ENCODE data around the gene COL16A1. TPM values are rescaled to one million over a fixed set of nuclear protein-coding genes. Genes with fewer than 3 reads are reported as not detected.

Gene COL16A1
- total RNA-seq, 1 donor: 86.4 TPM

DNA sequence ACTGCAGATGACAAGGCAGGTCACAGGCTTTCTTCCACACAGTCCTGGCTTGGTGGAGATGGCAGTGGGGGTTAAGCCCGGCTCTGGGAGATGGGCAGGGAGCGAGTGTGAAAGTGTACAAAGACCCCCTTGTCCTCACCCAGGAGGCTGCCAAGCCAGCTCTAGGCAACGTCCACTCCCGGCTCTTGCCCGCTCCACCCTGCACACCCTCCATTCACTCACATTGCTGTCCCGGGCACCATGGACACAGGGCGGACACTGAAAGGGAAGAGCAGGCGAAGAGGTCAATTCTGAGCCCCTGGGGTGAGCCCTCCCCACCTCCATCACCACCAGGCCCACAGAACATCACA lies 8.9 kb downstream of the COL16A1 start:
- DNase-seq (ENCODE audit: low read depth): no peak
- H3K4me3 ChIP-seq (ENCODE audit: low read depth, low read length): no peak overlapping the region
- TF ChIP-seq, protein P1, sequence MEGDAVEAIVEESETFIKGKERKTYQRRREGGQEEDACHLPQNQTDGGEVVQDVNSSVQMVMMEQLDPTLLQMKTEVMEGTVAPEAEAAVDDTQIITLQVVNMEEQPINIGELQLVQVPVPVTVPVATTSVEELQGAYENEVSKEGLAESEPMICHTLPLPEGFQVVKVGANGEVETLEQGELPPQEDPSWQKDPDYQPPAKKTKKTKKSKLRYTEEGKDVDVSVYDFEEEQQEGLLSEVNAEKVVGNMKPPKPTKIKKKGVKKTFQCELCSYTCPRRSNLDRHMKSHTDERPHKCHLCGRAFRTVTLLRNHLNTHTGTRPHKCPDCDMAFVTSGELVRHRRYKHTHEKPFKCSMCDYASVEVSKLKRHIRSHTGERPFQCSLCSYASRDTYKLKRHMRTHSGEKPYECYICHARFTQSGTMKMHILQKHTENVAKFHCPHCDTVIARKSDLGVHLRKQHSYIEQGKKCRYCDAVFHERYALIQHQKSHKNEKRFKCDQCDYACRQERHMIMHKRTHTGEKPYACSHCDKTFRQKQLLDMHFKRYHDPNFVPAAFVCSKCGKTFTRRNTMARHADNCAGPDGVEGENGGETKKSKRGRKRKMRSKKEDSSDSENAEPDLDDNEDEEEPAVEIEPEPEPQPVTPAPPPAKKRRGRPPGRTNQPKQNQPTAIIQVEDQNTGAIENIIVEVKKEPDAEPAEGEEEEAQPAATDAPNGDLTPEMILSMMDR (IDR thresholded peaks at IDR 0.05; ENCODE audit: insufficient read depth, low read depth, low read length): no peak

DNA sequence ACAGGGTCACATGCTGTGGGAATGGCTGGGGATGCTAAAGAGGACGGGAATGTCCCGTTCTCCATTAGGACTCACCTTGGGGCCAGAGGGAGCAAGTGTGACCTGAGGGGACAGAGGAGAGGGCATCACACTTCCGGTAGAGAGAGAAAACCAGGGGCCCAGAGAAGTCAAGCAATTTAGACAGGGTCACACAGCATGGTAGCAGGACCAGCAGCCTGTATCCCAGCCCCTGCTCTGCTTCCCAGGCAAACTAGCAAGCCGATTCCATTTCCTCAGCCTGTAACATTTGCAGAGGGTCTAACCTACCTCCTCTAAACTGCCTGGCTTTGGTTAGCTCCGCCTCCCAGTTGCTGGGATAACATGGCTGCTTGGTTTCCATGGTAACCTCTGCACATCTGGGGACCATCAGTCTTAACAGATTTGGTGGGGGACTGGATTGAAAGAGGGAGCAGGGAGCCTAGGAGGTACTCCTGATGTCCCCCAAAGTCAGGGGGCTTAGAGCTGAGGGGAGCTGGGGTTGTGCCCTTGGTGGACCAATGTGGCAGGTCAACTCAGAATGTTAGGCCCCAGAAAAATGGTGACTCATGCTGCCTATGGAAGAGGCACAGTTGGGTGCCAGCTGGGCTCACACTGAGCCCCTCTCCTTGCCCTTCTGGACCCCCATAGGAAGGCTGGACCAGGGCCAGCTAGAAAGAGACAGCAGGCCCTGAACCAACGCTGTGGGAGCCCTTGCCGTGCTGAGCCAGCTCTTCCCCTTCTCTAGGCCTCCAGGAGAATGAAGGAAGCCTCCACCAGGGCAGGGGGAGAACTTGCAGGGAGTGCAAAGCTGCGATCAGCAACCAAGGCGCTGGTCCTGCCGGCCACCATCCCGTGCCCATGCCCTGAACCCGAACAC lies 9.5 kb downstream of the COL16A1 start:
- no peak for DNase-seq (ENCODE audit: low read depth)
- no peak overlapping the region for H3K4me3 ChIP-seq (ENCODE audit: low read depth, low read length)
- TF ChIP-seq, protein P1 (IDR thresholded peaks at IDR 0.05; ENCODE audit: insufficient read depth, low read depth, low read length): no peak

DNA sequence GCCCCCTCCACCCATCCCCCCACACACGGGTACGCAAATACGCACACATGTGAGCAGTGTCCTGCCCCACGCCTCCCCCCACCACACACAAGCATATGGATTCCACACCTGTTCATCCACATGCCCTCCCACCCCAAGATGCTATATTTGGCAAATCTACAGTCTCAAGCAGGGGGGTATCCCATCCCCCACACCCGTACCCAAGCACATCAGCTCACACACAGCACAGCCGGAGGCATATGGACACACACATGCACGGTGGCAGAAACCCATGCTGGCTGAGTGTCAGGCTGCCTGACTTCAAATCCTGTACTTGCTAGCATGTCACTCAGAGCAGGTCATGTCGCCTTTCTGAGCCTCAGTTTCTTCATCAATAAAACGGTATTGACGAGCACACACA lies 10.6 kb downstream of the COL16A1 start:
- DNase-seq (ENCODE audit: low read depth): no peak
- H3K4me3 ChIP-seq (ENCODE audit: low read depth, low read length): no peak overlapping the region
- TF ChIP-seq, protein P1 (IDR thresholded peaks at IDR 0.05; ENCODE audit: insufficient read depth, low read depth, low read length): no peak

DNA sequence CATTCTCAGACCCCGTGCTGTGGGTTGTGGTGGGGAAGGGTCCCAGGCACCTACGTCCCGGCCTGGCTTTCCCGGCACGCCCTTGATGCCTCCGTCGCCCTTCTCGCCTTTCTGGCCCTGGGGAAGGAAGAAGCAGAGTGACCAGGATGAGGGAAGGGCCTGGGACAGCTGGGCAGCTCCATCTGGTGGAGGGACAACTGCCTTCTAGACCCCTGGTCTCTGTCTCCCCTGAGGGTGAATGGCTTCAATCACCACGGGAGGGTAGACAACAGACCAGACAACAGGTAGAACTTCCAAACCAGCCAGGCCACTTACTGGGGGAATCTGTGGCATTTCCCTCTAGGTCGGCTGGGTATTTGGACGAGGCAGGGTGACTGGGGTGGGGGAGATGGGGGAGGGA lies 11.9 kb downstream of the COL16A1 start:
- DNase-seq (ENCODE audit: low read depth): no peak
- no peak overlapping the region for H3K4me3 ChIP-seq (ENCODE audit: low read depth, low read length)
- TF ChIP-seq, protein P1 (IDR thresholded peaks at IDR 0.05; ENCODE audit: insufficient read depth, low read depth, low read length): no peak

DNA sequence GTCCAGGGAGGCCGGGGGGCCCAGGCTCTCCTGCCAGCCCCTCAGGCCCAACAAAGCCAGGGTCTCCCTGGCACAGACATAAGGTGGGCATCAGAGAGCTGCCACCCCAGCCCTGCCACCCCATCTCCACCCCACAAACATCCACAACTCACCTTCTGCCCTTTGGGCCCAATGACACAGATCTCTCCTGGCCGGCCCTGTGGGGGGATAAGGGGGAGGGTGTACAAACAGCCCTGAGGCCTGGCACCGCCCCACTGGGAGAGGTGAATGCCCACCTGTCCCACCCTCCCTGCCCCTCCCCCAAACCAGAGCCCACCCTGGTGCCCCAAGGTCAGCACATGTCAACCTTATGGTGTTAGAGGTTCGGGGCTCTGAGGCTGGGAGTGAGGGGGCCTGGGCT lies 12.4 kb downstream of the COL16A1 start:
- TF ChIP-seq, protein P1 (IDR thresholded peaks at IDR 0.05; ENCODE audit: insufficient read depth, low read depth, low read length): no peak
- no peak overlapping the region for H3K4me3 ChIP-seq (ENCODE audit: low read depth, low read length)

DNA sequence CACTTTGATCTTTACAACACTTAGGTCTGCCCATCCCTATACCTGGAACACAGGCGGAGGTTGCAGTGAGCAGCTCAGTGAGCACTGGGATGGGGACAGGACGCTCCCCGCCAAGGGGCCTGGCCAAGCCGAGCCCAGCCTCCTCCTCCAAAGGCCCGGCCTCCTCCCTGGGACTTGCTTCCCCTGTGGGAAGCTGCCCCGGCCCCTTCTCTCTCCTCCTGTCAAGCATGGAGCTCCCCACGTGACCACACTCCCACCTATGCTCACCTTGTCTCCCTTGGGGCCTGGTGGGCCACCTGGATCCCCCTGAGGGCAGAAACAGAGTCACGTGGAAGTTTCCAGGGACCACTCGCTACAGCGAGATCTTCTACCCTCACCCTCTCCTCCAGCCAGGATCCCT lies 12.9 kb downstream of the COL16A1 start:
- no peak overlapping the region for H3K4me3 ChIP-seq (ENCODE audit: low read depth, low read length)
- TF ChIP-seq, protein P1 (IDR thresholded peaks at IDR 0.05; ENCODE audit: insufficient read depth, low read depth, low read length): no peak
- no peak for DNase-seq (ENCODE audit: low read depth)

More for the DNA sequence above, 12.4 kb downstream of the COL16A1 start:
- no peak for DNase-seq (ENCODE audit: low read depth)

Data from fibroblast of villous mesenchyme (primary cell).